ENCODE results near the gene SECISBP2. TPM values are rescaled to one million over a fixed set of nuclear protein-coding genes. Genes with fewer than 3 reads are reported as not detected.

Gene SECISBP2
- total RNA-seq, 4 donors from 2014 or later: 41.8 to 76.0 (median 59.8) TPM

DNA sequence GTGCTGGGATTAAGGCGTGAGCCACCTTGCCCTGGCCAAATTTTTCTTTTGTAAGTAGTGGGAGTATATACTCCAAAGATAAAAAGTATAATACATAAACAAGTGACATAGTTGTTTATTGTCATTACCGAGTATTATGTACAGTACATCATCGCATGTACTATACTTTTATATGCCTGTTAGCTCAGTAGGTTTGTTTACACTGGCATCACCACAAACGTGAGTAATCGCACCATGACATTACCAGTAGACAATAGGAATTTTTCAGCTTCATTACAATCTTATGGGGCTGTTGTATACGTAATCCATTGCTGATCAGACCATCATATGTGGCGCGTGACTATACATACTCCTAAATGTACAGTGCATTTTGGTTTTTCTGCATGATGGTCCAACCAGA lies 9.8 kb downstream of the SECISBP2 start:
- H3K4me1 ChIP-seq: no peaks in the 10 kb centered on the region
- no peaks in the 10 kb centered on the region for H3K27me3 ChIP-seq
- no peak overlapping the region for H3K27ac ChIP-seq
- TF ChIP-seq, protein P1, sequence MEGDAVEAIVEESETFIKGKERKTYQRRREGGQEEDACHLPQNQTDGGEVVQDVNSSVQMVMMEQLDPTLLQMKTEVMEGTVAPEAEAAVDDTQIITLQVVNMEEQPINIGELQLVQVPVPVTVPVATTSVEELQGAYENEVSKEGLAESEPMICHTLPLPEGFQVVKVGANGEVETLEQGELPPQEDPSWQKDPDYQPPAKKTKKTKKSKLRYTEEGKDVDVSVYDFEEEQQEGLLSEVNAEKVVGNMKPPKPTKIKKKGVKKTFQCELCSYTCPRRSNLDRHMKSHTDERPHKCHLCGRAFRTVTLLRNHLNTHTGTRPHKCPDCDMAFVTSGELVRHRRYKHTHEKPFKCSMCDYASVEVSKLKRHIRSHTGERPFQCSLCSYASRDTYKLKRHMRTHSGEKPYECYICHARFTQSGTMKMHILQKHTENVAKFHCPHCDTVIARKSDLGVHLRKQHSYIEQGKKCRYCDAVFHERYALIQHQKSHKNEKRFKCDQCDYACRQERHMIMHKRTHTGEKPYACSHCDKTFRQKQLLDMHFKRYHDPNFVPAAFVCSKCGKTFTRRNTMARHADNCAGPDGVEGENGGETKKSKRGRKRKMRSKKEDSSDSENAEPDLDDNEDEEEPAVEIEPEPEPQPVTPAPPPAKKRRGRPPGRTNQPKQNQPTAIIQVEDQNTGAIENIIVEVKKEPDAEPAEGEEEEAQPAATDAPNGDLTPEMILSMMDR (IDR thresholded peaks at IDR 0.05): no peak
- TF ChIP-seq POLR2A (IDR thresholded peaks at IDR 0.05): no peak
- no peaks in the 10 kb centered on the region for H3K36me3 ChIP-seq
- no peak overlapping the region for H3K4me3 ChIP-seq
- no peaks in the 10 kb centered on the region for H3K9me3 ChIP-seq
- DNase-seq: no peak
- intact Hi-C loops (cut with DNase I; ENCODE audit: low total_unique reads): no loop called here

DNA sequence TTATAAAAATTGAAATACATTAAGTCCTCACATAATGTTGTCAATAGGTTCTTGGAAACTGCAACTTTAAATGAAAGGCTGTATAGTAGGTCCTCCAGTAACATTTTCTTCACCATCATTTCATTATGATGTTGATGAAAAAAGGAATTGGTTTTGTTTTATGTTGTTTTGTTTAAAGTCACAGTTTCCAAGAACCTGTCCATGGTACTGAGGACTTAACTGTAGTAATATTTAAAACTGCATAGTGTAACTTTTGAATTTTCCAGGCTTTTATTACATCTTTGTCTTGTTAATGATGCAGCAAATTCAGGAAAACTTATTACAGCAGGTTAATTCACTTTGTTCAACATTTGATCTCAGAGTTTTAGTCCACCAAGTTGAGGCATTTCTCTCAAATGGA lies 11.6 kb downstream of the SECISBP2 start:
- H3K36me3 ChIP-seq: no peaks in the 10 kb centered on the region

DNA sequence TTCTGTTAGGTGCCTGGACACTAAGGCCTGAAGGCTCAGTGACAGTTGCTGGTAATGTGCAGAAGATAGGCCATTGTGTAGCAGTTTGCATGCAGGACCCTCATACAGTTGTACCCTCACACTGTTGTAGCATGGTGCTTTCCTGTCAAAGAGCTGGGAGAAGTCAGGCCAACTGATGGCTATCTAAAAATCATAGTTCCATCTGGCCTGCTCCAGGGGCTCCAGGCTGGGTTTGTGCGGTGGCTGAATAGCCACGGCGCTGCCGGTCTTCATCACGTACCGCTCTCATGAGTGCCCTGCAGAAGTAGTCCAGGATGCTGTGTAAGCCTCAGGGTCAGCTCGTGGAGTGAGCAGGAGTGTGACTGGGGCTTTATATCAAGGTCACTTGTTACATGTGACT lies 12.2 kb downstream of the SECISBP2 start:
- Histone ChIP-seq H3K36me3 (no peaks in the 10 kb centered on the region), H3K4me1 (no peaks in the 10 kb centered on the region), H3K4me3 (no peak overlapping the region), H3K9me3 (no peaks in the 10 kb centered on the region), H3K27me3 (no peaks in the 10 kb centered on the region), H3K27ac (no peak overlapping the region)
- TF ChIP-seq, protein P1 (IDR thresholded peaks at IDR 0.05): no peak
- no peak for TF ChIP-seq POLR2A (IDR thresholded peaks at IDR 0.05)
- no peak for DNase-seq
- intact Hi-C loops (cut with DNase I; ENCODE audit: low total_unique reads): no loop called here

More for the DNA sequence above, 11.6 kb downstream of the SECISBP2 start:
- intact Hi-C loops (cut with DNase I; ENCODE audit: low total_unique reads): no loop called here
- no peak overlapping the region for H3K27ac ChIP-seq
- no peak for DNase-seq
- H3K4me3 ChIP-seq: no peak overlapping the region
- TF ChIP-seq, protein P1 (IDR thresholded peaks at IDR 0.05): no peak
- no peak for TF ChIP-seq POLR2A (IDR thresholded peaks at IDR 0.05)
- no peaks in the 10 kb centered on the region for H3K9me3 ChIP-seq
- H3K27me3 ChIP-seq: no peaks in the 10 kb centered on the region
- H3K4me1 ChIP-seq: no peaks in the 10 kb centered on the region

DNA sequence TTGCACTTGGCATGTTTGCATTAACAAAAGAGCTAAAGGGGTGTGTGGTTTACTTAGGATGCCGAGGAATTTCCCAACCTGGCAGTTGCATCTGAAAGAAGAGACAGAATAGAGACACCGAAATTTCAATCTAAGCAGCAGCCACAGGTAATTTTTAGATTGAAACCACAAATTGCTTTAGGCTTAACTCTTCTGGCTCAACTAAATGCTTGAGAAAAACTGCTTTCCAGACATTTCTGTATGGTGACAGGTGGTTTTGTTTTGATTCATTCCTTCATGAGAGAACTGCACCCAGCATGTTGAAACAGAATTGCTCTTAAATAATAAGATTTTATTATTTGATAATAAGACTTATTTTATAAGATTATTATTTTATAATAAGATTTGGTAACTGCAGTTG lies 21.5 kb downstream of the SECISBP2 start:
- TF ChIP-seq, protein P1 (IDR thresholded peaks at IDR 0.05): no peak
- no peak for TF ChIP-seq POLR2A (IDR thresholded peaks at IDR 0.05)
- intact Hi-C loops (cut with DNase I; ENCODE audit: low total_unique reads): no loop called here
- no peak overlapping the region for H3K27ac ChIP-seq

DNA sequence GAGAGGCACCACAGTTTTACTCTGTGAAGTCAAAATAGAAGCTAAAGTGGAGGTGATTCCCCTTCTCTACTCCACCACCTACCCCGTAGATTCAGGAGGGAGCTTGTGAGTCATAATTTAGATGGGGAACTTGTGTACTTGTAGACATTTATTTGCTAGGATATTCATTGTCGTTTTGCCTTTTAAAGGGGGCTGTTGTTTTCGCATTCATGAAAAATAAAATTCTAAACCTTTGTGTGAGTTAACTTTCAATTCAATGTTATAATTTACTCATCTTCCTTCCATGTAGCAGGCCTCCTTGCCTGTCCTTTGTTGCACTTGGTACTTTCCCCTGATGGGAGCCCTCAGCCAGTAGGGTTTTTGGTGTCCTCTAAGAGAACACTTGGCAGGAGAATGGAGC lies 22.0 kb downstream of the SECISBP2 start:
- H3K9me3 ChIP-seq: no peaks in the 10 kb centered on the region
- H3K27me3 ChIP-seq: no peaks in the 10 kb centered on the region
- H3K4me3 ChIP-seq: no peak overlapping the region
- H3K4me1 ChIP-seq: no peaks in the 10 kb centered on the region
- H3K36me3 ChIP-seq: no peaks in the 10 kb centered on the region
- DNase-seq: no peak
- no peak for TF ChIP-seq POLR2A (IDR thresholded peaks at IDR 0.05)
- TF ChIP-seq, protein P1 (IDR thresholded peaks at IDR 0.05): no peak
- intact Hi-C loops (cut with DNase I; ENCODE audit: low total_unique reads): no loop called here
- no peak overlapping the region for H3K27ac ChIP-seq

More for the DNA sequence above, 21.5 kb downstream of the SECISBP2 start:
- no peaks in the 10 kb centered on the region for H3K9me3 ChIP-seq
- no peak for DNase-seq
- H3K36me3 ChIP-seq: no peaks in the 10 kb centered on the region
- no peaks in the 10 kb centered on the region for H3K4me1 ChIP-seq
- H3K27me3 ChIP-seq: no peaks in the 10 kb centered on the region
- H3K4me3 ChIP-seq: no peak overlapping the region
